ENCODE measurements around the gene OR4C45. TPM values are rescaled to one million over a fixed set of nuclear protein-coding genes. Genes with fewer than 3 reads are reported as not detected.

The OR4C45 gene
- total RNA-seq, 4 donors from 2014 or later: not detected

DNA sequence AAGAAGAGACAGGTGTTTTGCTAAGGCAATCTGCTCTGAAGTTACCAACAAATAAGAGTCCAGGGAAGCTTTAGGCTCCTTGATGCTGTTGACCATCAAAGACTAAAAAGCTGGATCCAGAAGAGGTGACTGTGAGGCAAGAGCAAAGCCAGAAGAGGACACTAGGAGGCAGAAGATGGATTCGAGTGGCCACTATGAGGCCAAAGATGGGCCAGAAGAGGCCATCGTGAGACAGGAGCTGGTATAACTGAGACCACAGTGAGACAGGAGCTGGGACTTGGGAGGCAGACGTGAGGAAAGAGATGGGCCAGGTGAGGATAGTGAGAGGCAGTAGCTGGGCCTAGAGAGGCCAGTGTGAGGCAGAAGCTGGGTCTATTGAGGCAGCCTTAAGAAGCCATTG is 37.7 kb downstream of the OR4C45 start:
- DNase-seq (ENCODE audit: low spot score in 2 of 2): no peak
- no peak for TF ChIP-seq POLR2A (IDR thresholded peaks at IDR 0.05)
- TF ChIP-seq, protein P1, sequence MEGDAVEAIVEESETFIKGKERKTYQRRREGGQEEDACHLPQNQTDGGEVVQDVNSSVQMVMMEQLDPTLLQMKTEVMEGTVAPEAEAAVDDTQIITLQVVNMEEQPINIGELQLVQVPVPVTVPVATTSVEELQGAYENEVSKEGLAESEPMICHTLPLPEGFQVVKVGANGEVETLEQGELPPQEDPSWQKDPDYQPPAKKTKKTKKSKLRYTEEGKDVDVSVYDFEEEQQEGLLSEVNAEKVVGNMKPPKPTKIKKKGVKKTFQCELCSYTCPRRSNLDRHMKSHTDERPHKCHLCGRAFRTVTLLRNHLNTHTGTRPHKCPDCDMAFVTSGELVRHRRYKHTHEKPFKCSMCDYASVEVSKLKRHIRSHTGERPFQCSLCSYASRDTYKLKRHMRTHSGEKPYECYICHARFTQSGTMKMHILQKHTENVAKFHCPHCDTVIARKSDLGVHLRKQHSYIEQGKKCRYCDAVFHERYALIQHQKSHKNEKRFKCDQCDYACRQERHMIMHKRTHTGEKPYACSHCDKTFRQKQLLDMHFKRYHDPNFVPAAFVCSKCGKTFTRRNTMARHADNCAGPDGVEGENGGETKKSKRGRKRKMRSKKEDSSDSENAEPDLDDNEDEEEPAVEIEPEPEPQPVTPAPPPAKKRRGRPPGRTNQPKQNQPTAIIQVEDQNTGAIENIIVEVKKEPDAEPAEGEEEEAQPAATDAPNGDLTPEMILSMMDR (IDR thresholded peaks at IDR 0.05): no peak
- H3K4me3 ChIP-seq (ENCODE audit: low read depth, poor library complexity, severe bottlenecking): no peak overlapping the region
- intact Hi-C loops (cut with DNase I; ENCODE audit: low total_unique reads): no loop called here
- 55 to 73% methylated on average over 3 of the region's 3 CpGs for WGBS, 2 donors

DNA sequence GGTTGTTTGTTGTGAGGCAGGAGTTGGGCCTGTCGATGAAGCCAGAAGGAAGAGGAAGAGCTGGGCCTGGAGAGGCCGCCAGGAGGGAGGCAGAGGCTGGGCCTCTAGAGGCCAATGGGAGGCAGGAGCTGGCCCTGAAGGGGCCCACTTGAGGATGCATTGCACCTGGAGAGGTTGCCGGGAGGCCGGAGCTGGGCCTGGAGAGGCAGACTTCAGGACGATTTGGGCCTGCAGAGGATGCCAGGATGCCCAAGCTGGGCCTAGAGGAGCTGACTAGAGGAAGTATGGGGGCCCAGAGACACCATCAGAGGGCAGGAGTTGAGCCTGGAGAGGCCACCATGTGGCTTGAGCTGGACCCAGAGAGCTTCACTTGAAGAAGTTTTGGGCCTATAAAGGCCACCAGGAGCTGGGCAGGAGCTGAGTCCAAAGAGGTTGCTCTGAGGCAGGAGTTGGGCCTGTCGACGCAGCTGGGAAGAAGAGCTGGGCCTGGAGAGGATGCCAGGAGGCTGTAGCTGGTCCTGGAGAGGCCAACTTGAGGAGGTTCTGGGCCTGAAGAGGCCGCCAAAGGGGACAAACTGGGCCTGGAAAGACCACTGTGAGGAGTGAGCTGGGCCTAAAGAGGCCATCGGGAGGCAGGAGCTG is 39.0 kb downstream of the OR4C45 start:
- intact Hi-C loops (cut with DNase I; ENCODE audit: low total_unique reads): no loop called here
- no peak for DNase-seq (ENCODE audit: low spot score in 2 of 2)
- H3K4me3 ChIP-seq (ENCODE audit: low read depth, poor library complexity, severe bottlenecking): no peak overlapping the region
- 67 to 83% methylated on average over 9 of the region's 9 CpGs for WGBS, 2 donors
- TF ChIP-seq POLR2A (IDR thresholded peaks at IDR 0.05): no peak
- TF ChIP-seq, protein P1 (IDR thresholded peaks at IDR 0.05): no peak

DNA sequence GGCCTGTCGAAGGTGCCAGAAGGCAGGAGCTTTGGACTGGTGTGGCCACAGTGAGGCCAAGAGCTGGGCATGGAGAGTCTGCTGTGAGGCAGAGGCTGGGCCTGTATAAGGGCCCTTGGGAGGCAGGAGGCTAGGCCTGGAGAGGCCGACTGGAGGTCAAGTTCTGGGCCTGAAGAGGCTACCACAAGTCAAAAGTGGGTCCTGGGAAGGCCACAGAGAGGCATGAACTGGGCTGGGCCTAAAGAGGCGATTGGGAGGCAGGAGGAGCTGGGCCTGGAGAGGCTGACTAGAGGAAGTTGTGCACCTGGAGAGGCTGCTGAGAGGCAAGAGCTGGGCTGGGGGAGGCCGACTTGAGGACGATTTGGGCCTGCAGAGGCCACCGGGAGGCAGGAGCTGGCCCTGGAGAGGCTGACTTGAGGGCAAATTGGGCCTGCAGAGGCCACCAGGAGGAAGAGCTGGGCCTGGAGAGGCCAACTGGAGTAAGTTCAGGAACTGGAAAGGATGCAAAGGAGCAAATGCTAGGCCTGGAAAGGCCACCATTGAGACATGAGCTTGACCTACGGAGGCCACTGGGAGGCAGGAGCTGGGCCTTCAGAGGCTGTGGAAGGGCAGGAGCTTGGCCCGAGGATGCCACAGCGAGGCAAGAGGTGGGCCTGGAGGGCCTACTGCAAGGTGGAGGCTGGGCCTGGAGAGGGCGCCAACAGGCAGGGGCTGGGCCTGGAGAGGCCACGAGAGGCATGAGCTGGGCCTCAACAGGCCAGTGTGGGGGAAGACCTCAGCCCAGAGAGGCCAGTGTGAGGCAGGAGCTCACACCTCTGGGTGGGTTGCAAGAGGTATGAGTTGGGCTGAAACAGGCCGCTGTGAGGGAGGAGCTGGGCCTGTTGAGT is 39.8 kb downstream of the OR4C45 start:
- peak in 1 of 2 donors; percentile 63 for DNase-seq (ENCODE audit: low spot score in 2 of 2)
- H3K4me3 ChIP-seq (ENCODE audit: low read depth, poor library complexity, severe bottlenecking): no peak overlapping the region
- 69 to 75% methylated on average over 12 of the region's 12 CpGs for WGBS, 2 donors
- TF ChIP-seq, protein P1 (IDR thresholded peaks at IDR 0.05): no peak
- no peak for TF ChIP-seq POLR2A (IDR thresholded peaks at IDR 0.05)
- intact Hi-C loops (cut with DNase I; ENCODE audit: low total_unique reads): no loop called here

DNA sequence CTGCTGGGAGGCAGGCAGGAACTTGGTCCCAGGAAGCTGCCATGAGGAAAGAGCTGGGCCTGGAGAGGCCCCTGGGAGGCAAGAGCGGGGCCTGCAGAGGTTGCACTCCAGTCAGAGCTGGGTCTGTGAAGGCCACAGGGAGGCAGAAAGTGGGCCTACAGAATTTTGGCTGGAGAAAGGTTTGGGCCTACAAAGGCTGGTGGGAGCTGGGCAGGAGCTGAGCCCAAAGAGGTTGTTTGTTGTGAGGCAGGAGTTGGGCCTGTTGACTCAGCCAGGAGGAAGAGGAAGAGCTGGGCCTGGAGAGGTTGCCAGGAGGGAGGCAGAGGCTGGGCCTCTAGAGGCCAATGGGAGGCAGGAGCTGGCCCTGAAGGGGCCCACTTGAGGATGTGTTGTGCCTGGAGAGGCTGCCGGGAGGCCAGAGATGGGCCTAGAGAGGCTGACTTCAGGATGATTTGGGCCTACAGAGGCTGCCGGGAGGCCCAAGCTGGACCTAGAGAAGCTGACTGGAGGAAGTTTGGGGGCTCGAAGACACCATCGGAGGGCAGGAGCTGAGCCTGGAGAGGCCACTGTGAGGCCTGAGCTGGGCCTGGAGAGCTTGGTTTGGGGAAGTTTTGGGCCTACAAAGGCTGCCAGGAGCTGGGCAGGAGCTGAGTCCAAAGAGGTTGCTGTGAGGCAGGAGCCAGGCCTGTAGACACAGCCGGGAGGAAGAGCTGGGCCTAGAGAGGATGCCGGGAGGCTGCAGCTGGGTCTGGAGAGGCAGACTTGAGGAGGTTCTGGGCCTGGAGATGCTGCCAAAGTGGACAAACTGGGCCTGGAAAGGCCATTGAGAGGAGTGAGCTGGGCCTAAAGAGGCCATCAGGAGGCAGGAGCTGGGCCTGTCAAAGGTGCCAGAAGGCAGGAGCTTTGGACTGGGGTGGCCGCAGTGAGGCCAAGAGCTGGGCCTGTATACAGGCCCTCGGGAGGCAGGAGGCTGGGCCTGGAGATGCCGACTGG is 40.7 kb downstream of the OR4C45 start:
- peak in 1 of 2 donors; percentile 70 for DNase-seq (ENCODE audit: low spot score in 2 of 2)
- TF ChIP-seq, protein P1 (IDR thresholded peaks at IDR 0.05): no peak
- no peak for TF ChIP-seq POLR2A (IDR thresholded peaks at IDR 0.05)
- H3K4me3 ChIP-seq (ENCODE audit: low read depth, poor library complexity, severe bottlenecking): no peak overlapping the region
- intact Hi-C loops (cut with DNase I; ENCODE audit: low total_unique reads): no loop called here
- WGBS, 2 donors: 83 to 88% methylated on average over 10 of the region's 10 CpGs

DNA sequence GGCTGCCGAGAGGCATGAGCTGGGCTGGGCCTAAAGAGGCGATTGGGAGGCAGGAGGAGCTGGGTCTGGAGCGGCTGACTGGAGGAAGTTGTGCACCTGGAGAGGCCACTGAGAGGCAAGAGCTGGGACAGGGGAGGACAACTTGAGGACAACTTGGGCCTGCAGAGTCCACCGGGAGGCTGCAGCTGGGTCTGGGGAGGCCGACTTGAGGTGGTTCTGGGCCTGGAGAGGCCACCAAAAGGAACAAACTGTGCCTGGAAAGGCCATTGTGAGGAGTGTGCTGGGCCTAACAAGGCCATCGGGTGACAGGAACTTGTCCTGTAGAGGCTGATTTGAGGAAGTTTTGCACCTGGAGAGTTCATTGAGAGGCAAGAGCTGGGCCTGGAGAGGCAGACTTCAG is 41.5 kb downstream of the OR4C45 start:
- TF ChIP-seq POLR2A (IDR thresholded peaks at IDR 0.05): no peak
- TF ChIP-seq, protein P1 (IDR thresholded peaks at IDR 0.05): no peak
- 81 to 91% methylated on average over 6 of the region's 6 CpGs for WGBS, 2 donors
- no peak overlapping the region for H3K4me3 ChIP-seq (ENCODE audit: low read depth, poor library complexity, severe bottlenecking)
- no peak for DNase-seq (ENCODE audit: low spot score in 2 of 2)
- intact Hi-C loops (cut with DNase I; ENCODE audit: low total_unique reads): no loop called here

Data from lower leg skin (tissue), 4 donors.